Esophagus muscularis mucosa (tissue), 4 donors: ENCODE results near the gene METTL9.

Experiments used
- EP300 ChIP-seq: sonication (generic); formaldehyde crosslinking; IDR thresholded peaks from one replicate; pipeline ENCODE4 v1.6.1; 2017; ENCODE audit warnings: antibody characterized with exemption
- POLR2AphosphoS5 ChIP-seq, 2 donors: sonication (generic); formaldehyde crosslinking; IDR thresholded peaks; one replicate each; pipeline ENCODE4 v1.6.1; 2017; ENCODE audit warnings: antibody characterized with exemption in 2 of 2
- TF ChIP-seq, protein P1 (sequence below), 3 experiments: fragments of 200-600 bp in 2 of 3; fragments of 450-650 bp in 1 of 3; sonication (generic) in 2 of 3; IDR thresholded peaks; one replicate each; pipeline ENCODE4 v1.5.1; 2017 to 2019; ENCODE audit warnings: antibody characterized with exemption in 3 of 3, mild to moderate bottlenecking in 2 of 3, moderate library complexity in 1 of 3

DNA sequence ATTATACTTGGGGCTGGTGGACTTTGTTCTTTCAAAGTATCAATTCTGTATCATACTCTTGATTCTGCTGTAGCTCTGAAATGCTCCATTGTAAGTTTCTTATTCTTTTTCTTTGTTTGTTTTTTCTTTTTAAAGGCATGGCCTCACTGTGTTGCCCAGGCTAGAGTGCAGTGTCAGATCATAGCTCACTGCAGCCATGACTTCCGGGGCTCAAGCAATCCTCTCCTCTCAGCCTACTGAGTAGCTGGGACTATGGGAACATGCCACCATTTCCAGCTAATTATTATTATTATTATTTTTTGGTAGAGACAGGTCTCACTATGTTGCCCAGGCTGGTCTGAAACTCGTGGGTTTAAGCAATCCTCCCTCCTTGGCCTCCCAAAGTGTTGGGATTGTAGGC, 38.9 kb upstream of the METTL9 start:
- TF ChIP-seq, protein P1, sequence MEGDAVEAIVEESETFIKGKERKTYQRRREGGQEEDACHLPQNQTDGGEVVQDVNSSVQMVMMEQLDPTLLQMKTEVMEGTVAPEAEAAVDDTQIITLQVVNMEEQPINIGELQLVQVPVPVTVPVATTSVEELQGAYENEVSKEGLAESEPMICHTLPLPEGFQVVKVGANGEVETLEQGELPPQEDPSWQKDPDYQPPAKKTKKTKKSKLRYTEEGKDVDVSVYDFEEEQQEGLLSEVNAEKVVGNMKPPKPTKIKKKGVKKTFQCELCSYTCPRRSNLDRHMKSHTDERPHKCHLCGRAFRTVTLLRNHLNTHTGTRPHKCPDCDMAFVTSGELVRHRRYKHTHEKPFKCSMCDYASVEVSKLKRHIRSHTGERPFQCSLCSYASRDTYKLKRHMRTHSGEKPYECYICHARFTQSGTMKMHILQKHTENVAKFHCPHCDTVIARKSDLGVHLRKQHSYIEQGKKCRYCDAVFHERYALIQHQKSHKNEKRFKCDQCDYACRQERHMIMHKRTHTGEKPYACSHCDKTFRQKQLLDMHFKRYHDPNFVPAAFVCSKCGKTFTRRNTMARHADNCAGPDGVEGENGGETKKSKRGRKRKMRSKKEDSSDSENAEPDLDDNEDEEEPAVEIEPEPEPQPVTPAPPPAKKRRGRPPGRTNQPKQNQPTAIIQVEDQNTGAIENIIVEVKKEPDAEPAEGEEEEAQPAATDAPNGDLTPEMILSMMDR (IDR thresholded peaks at IDR 0.05), result no peak
- no peak for TF ChIP-seq POLR2AphosphoS5 (IDR thresholded peaks at IDR 0.05)
- no peak for TF ChIP-seq EP300
